ENCODE results near the gene GRHL3.
A peak's percentile ranks its signal among the peaks of the same experiment; 100 is the strongest.

GRHL3 gene

GRCh38 chr1:24338447-24338846 lies 19.3 kb downstream of the GRHL3 start:
- TF ChIP-seq GATA3 (IDR thresholded peaks at IDR 0.05; ENCODE audit: low read depth, low read length) (no peak), GATA2 (IDR thresholded peaks at IDR 0.05; ENCODE audit: low read depth, low read length) (no peak)

GRCh38 chr1:24339996-24340395 lies 20.8 kb downstream of the GRHL3 start:
- TF ChIP-seq GATA3 (IDR thresholded peaks at IDR 0.05; ENCODE audit: low read depth, low read length): no peak
- TF ChIP-seq GATA2 (IDR thresholded peaks at IDR 0.05; ENCODE audit: low read depth, low read length): no peak

- TF ChIP-seq GATA3 (IDR thresholded peaks at IDR 0.05; ENCODE audit: low read depth, low read length) (no peak), GATA2 (IDR thresholded peaks at IDR 0.05; ENCODE audit: low read depth, low read length) (no peak)
These were observed 21.6 kb downstream of the GRHL3 start for GRCh38 chr1:24340770-24341169.

GRCh38 chr1:24341260-24341659 lies 22.1 kb downstream of the GRHL3 start:
- TF ChIP-seq GATA3 (IDR thresholded peaks at IDR 0.05; ENCODE audit: low read depth, low read length) (no peak), GATA2 (IDR thresholded peaks at IDR 0.05; ENCODE audit: low read depth, low read length) (no peak)

GRCh38 chr1:24343412-24344089 lies 24.4 kb downstream of the GRHL3 start:
- no peak for TF ChIP-seq GATA3 (IDR thresholded peaks at IDR 0.05; ENCODE audit: low read depth, low read length)
- no peak for TF ChIP-seq GATA2 (IDR thresholded peaks at IDR 0.05; ENCODE audit: low read depth, low read length)

- TF ChIP-seq GATA2 (IDR thresholded peaks at IDR 0.05; ENCODE audit: low read depth, low read length): no peak
- TF ChIP-seq GATA3 (IDR thresholded peaks at IDR 0.05; ENCODE audit: low read depth, low read length): no peak
These were observed 25.1 kb downstream of the GRHL3 start for GRCh38 chr1:24344090-24344742.

GRCh38 chr1:24345334-24345733 lies 26.2 kb downstream of the GRHL3 start:
- TF ChIP-seq GATA2 (IDR thresholded peaks at IDR 0.05; ENCODE audit: low read depth, low read length) (no peak), GATA3 (IDR thresholded peaks at IDR 0.05; ENCODE audit: low read depth, low read length) (no peak)

- TF ChIP-seq GATA2 (IDR thresholded peaks at IDR 0.05; ENCODE audit: low read depth, low read length) (peak; percentile 80), GATA3 (IDR thresholded peaks at IDR 0.05; ENCODE audit: low read depth, low read length) (no peak)
These were observed 28.2 kb downstream of the GRHL3 start for GRCh38 chr1:24347159-24347934.

GRCh38 chr1:24348196-24348595 lies 29.0 kb downstream of the GRHL3 start:
- no peak for TF ChIP-seq GATA3 (IDR thresholded peaks at IDR 0.05; ENCODE audit: low read depth, low read length)
- TF ChIP-seq GATA2 (IDR thresholded peaks at IDR 0.05; ENCODE audit: low read depth, low read length): no peak

- TF ChIP-seq GATA2 (IDR thresholded peaks at IDR 0.05; ENCODE audit: low read depth, low read length): no peak
- no peak for TF ChIP-seq GATA3 (IDR thresholded peaks at IDR 0.05; ENCODE audit: low read depth, low read length)
These were observed 30.7 kb downstream of the GRHL3 start for GRCh38 chr1:24349891-24350290.

GRCh38 chr1:24351247-24351646 lies 32.1 kb downstream of the GRHL3 start:
- TF ChIP-seq GATA2 (IDR thresholded peaks at IDR 0.05; ENCODE audit: low read depth, low read length) (no peak), GATA3 (IDR thresholded peaks at IDR 0.05; ENCODE audit: low read depth, low read length) (no peak)

- TF ChIP-seq GATA2 (IDR thresholded peaks at IDR 0.05; ENCODE audit: low read depth, low read length) (no peak), GATA3 (IDR thresholded peaks at IDR 0.05; ENCODE audit: low read depth, low read length) (no peak)
These were observed 32.9 kb downstream of the GRHL3 start for GRCh38 chr1:24351918-24352627.

- TF ChIP-seq GATA2 (IDR thresholded peaks at IDR 0.05; ENCODE audit: low read depth, low read length) (no peak), GATA3 (IDR thresholded peaks at IDR 0.05; ENCODE audit: low read depth, low read length) (no peak)
These were observed 34.2 kb downstream of the GRHL3 start for GRCh38 chr1:24353292-24353891.

- TF ChIP-seq GATA3 (IDR thresholded peaks at IDR 0.05; ENCODE audit: low read depth, low read length) (no peak), GATA2 (IDR thresholded peaks at IDR 0.05; ENCODE audit: low read depth, low read length) (no peak)
These were observed 36.3 kb downstream of the GRHL3 start for GRCh38 chr1:24355466-24355865.
